ENCODE results near the gene RFFL.

DNA sequence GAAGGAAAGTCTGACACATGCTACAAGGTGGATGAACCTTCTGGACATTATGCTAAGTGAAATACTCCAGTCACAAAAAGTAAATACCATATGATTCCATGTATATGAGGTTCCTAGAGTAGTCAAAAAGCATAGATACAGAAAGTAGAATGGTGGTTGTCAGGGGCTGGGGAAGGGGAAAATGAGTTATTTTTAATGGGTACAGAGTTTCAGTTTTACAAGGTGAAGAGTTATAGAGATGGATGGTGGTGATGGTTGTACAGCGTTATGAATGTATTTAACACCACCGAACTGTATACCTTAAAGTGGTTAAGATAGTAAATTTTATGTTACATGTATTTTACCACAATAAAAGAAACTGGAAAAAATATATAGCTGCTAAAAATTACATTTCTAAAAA lies 38.2 kb upstream of the RFFL start:
- TF ChIP-seq, protein P1, sequence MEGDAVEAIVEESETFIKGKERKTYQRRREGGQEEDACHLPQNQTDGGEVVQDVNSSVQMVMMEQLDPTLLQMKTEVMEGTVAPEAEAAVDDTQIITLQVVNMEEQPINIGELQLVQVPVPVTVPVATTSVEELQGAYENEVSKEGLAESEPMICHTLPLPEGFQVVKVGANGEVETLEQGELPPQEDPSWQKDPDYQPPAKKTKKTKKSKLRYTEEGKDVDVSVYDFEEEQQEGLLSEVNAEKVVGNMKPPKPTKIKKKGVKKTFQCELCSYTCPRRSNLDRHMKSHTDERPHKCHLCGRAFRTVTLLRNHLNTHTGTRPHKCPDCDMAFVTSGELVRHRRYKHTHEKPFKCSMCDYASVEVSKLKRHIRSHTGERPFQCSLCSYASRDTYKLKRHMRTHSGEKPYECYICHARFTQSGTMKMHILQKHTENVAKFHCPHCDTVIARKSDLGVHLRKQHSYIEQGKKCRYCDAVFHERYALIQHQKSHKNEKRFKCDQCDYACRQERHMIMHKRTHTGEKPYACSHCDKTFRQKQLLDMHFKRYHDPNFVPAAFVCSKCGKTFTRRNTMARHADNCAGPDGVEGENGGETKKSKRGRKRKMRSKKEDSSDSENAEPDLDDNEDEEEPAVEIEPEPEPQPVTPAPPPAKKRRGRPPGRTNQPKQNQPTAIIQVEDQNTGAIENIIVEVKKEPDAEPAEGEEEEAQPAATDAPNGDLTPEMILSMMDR (IDR thresholded peaks at IDR 0.05; ENCODE audit: low read length), result no peak
- no peak for TF ChIP-seq EZH2 (IDR thresholded peaks at IDR 0.05; ENCODE audit: borderline replicate concordance, low read length)
